NCI-H1694 treated with DMSO at 0.1 percent for 48 hours (cell line): ENCODE results near the gene S1PR1.

Source experiments
- DNase-seq: peaks from one replicate; lab custom pipeline; 2025; lab: John Stamatoyannopoulos, UW

Gene S1PR1

DNA sequence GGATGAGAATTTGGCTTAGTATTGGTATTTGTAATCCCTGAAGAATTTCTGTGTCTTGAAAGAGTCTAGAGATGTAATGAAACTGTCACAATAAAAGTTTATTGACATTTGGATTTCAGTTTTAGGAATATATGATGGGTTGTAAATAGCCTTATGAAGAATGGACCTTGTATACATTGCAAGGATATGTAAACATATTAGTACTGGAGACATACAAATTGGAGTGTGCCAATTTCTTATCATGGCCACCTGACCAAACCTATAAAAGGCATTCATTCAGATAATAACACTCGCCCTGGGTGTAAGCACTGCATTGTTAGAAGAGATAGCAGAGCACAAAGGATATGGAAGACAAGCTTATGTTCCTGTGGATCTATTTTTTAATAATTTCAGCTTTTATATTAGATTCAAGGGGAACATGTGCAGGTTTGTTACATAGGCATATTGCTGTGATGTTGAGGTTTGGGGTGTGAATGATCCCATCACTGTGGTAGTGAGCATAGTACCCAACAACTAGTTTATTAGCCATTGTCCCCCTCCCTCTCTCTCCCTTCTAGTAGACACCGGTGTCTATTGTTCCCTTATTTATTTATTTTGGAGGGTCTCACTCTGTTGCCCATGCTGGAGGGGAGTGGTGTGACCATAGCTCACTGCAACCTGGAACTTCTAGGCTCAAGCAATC, 8.6 kb downstream of the S1PR1 start:
- DNase-seq, result no peak

DNA sequence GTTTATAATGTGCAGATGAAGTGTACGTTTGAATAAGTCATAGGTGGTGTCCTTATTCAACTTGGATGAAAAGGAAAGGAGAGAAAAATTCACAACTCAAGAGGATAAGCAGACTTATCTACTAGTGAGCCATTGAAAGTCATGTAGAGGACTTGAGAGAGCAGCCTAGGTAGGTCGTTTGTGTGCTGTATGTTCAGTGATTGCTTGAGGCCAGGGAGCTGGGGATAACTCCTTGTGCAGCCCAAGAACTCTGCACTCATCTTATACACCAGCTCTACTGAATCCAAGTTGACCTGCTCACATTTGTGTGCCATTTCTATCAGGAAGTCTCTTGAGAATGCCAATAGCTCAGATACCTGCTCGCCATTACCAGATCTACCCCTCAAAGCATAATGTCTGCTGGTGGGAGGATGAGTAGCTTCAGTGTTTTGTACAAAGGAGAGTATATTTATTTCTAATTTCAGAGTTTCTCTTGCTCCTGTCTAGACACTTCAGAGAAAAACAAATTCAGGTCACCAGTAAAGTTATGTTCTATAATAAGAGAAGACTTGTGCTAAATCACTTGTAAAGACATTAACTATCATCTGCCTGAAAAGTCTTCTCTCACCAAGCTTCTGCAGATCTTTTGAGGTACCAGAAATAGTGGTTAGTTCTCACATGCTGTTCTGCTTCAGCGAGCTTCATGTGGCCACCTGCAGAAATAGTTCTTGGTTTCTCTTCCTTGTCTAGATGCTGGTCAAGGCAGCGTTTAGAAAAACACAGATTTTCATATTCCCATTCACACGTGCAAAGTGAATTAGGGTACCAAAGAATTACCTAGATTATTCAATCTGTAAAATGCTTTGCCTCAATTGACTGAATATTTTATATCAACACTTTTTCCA, 10.8 kb downstream of the S1PR1 start:
- DNase-seq, result no peak

DNA sequence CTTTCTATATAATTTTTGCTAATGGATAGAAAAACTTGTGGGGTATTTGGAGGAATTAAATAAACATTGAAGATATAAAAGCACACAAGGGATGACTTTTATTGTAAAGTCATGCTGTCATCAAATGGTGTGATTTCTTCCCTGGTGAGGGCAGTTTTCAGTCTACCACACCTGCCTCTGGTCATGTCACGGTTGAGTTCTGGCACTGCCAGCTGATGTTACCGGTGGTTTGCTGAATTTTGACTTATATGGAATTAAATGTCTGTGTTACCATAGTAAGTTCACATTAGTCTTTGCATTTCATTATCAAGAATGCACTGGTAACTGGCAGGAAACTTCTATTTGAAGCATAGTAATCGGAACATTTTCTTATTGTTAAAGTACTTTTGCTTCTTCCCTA, 13.4 kb downstream of the S1PR1 start:
- no peak for DNase-seq

DNA sequence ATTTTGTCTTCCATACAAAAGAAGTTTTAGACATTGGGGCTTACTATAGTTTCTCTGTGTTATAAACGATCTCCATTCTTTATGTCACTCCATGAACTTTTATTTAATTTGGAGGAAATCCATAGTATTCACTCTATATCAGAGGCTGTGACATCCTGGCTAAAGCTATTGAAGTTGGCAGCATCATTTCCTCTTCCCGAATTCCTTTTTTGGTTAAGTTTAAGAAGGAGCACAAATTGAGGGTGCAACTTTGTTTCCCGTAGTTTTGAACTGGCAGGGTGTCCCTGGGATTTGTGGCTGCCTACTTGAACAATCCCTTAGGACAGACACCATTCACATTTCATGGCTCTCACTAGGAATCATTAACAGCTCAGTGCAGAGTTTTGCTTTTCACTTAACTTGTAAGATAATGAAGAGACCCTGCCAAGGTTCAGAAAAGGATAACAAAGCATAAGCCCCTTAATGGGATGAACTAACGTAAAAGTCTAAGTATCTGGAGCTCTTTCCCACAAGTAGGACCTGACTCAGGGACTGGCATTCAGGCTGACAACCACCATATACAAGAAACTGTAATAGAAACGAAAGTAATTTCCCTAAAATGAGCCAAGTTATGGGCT, 13.9 kb downstream of the S1PR1 start:
- no peak for DNase-seq

DNA sequence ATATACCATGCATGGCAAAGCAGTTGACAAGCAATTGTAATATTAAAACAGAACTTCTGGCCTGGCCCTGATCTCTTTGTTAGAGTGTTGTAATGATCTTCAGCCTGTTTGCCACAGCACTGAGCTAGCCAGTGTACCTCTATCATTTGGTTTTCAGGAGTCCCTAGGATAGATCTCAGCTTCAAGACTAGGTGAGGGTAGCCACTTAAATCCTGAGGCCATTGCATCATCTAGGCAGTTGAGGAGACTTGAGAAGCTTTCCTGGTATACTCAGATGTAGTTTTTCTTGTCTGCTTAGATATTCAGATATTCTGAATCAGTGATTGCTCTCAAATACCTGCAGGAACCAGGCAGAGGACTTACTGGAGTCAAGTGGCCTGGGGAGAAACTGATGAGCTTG, 14.7 kb downstream of the S1PR1 start:
- DNase-seq, result no peak

DNA sequence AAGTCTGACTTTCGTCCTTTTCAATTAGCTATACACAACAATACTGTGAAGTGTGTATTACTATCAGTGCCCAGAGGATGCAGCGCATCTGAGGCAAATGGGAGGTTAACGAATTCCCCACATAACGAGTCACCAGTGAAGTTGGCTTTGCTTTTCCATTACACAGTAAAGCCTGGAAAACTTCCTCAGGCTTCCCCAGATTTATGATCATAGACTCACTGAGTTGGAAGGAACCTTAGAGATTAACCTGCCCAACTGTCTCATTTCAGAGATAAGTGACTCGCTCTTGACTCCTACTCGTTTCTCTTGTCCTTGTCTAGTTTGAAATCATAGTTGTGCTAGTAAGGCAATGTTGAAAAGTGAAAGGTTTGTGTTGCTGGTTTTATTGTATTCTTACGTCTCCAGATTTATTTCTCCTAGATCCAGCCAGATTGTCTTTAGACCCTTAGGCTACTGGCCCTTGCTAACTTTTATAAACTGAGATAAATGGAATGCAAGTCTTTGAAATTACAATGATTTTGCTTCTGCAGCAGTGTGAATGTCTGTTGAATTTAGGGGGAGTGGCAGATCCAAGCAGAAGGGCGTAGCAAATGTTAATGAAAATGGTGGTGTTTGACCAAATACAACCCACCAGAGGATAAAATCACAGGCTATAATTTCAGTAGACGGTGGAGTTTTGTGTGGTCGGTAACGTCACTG, 17.3 kb downstream of the S1PR1 start:
- no peak for DNase-seq

DNA sequence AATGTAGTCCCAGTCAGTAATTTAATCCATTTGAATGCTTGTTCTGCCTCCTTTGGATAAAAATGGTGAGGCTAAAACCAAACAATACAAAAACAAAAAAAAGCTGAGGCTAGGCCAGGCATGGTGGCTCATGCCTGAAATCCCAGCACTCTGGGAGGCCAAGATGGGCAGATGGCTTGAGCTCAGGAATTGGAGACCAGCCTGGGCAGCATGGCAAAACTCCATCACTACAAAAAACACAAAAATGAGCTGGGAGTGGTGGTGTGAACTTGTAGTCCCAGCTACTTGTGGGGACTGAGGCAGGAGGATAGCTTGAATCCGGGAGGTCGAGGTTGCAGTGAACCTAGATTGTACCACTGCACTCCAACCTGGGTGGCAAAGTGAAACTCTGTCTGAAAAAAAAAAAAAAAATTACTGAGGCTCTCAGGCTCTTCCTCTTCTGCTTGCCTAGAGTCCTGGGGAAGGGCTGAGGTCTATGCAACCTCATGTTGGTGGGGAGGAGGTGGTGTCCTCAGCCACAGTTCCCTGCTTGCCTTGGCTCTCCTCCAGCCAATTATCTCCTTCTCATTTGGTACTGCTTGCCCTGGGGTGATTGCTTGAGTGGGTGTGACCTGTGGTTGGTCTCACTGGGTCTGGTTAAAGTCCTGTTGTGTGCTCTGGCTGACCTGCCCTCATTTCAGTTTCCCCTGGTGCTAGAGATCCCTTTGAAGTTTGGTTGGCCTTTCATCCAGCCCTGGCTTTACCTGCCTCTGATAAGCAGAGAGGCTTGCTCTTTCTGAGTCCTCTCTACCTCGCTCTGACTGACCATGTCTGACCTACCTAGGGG, 20.9 kb downstream of the S1PR1 start:
- no peak for DNase-seq

DNA sequence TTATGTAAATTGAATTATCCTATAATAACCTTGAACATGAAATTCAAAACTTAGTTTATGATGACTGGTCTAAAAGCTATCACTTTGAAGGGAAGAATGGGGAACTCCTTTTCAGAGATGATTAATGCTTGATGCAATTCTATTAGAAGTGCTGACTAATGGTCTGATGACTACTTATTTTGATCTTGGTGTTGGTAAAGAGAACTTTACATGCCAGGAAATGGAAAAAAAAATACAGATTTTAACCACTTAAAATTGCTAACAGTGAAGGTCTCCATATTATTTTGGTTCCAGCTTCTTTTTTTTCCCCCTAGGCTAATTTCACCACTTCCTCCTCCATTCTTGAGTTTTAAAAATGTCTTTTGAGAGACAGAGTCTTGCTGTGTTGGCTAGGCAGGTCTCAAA, 22.9 kb downstream of the S1PR1 start:
- DNase-seq, result no peak

DNA sequence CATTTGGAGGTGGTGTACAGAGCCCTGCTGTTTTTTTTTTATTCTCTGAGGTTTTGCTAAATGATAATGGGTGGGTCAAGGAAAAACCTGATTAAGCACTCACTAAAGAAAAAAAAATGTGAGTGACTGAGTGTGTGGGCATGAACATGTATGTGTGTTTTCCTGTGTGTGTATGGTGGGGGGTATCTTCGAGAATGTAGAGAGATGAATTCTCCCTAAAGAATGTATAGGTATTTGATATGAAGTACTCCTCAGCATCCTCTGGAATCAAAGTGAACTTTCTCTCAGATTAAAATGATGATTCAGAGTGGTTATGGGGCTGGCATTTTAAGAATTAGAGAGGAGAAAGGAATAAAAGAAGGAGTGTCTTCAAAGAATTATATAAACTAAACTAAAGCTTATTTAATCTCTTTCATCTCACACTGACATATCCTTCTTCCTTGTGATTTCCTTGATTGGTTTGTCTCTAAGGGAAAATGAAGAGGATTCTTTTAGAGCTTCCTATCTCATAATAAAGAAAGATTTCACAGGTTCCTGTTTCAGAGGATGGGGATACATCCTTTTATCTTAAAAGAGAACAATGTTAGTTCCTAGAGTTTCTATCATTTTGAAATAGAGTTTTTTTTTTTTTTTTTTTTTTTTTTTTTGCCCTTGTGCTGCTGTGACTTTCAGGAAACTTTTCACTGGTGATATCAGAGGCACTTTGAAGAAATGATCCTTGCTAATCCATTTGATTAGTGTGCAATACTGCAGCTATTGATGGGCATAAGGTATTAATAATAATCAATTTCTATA, 23.9 kb downstream of the S1PR1 start:
- DNase-seq, result no peak

DNA sequence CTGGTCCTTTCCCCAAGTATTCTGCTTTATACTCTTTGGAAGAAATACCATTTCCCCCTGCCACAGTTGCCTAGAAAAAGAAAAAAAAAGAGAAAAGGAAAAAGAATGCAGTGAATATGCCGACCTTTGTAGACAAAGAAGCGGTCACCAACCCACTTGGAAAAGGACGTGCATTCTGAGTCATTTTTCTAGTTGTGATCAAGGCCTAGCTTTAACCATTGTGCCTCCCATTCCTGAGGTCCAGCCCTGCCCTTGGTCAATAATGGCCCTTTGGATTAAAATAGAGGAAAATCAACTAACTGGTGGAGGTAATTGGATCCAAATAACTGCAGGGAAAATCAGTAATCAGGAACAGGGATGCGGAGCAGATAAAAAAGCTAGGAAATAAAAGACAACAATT, 24.8 kb downstream of the S1PR1 start:
- DNase-seq, result no peak

DNA sequence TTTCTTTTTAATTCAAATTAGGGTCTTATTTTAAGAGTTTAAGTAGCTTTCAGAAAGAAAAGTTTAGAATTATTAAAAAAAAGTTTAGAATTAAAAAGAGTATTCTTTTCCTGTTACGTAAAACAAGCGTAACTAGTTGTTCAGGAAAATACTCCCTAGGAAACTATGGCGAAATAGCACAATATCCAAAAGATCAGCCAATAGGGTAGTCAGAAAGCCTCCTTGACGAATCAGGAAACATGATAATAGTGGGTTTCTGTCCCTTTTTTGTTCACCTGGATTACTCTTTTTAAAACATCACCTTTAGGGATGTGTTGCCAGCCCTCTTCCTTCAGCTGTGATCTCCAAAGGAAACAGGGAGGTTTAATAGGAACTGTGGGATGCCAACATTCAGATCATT, 25.2 kb downstream of the S1PR1 start:
- DNase-seq, result no peak

DNA sequence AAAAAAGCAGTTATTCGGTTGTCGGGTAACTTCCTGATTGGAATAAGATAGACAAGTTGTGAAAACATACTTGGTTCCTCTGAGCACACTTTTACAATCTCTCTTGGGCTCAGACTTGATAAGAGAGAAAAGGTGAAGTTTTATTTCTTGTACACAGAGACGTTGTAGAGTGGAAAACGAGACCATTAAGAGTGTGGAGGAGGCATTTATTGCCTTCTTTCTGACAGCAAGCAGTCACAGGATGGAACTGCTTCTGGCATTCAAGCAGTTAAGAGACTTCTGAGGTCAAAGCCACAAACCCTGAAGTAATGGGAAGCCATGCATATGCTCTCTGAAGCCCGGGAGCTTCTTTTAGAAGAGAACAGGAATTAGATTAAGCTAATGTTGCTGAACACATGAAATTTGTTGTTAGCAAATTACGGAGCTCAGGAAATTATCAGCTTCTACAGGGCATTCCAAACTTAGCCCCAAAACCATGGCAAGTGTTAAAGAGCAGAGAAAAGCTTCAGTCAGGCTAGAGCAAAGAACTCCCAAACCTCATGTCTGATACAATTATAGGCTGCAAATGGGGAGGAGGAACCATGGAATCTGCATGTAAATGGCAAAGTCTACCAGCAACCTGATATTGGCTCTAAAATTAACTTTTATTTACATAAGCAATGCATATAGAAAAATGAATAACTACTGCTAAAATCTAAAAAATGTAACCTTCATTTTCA, 26.0 kb downstream of the S1PR1 start:
- no peak for DNase-seq

DNA sequence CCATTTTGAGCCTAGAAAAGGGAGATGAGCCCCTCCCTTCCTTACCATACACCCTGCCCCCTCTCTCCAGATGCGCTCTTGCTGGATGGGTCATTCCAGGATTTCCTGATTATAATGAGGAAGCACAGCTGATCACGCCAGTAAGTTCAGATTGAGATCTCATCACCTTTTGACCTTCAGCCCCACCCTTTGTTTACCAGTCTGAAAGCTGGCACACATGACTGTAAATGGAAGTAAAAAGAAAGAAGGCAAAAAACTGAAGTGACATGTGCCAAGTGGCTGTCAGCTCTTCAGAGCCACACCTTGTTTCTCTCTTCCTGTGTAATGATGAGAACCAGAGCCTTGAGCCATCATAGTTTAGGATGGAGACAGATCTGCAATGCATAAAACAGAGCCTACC, 27.9 kb downstream of the S1PR1 start:
- DNase-seq, result no peak

DNA sequence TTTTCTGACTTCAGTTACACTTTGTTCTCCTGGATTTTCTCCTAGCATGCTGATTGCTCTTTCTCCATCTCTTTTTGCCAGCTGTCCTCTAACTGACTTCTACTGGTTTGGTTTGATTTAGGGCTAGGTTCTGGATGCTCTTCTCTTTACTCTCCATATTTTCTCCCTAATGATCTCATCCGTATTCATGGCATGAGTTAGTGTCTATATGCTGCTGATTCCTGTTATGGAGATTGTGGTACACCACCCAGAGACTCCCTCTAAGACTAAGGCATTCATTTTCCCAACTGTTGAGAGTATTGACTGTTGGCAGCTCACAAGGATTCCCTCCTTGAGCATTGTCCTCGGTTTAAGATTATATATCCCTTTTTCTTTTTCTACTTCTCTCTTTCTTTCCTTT, 28.9 kb downstream of the S1PR1 start:
- no peak for DNase-seq

DNA sequence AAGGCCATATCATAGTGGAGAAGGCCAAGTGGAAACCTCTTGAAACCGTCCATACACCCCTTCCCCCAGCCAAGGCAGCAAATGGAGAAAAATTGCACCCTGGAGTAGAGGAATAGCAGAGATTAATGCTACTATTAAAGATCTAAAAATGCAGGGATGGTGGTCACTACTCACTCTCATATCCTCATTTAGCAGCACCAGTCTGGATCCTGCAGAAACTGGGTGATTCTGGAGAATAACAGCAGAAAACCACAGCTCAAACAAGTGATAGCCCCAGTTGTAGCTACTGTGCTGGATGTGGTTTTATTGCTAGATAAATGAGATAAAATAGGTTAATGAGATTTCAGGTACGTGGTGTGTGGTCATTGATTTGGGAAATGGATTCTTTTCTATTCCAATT, 30.3 kb downstream of the S1PR1 start:
- DNase-seq, result no peak

DNA sequence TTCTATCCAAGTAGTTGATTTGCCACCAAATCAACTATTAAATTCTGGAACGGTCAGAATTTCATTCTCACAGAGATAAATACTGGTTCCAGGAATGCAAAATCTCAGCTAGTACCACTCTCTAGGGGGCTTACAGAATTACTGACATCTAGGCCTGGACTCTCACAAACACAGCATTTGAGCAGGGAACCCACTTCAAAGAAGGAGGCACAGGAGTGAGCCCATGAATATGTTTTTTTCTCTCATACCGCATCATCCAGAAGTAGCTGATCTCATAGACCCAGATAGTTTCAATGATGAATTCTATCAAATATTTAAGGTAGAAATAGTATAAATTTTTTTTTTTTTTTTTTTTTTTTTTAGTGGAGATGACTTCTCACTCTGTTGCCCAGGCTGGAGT, 32.1 kb downstream of the S1PR1 start:
- DNase-seq, result no peak

DNA sequence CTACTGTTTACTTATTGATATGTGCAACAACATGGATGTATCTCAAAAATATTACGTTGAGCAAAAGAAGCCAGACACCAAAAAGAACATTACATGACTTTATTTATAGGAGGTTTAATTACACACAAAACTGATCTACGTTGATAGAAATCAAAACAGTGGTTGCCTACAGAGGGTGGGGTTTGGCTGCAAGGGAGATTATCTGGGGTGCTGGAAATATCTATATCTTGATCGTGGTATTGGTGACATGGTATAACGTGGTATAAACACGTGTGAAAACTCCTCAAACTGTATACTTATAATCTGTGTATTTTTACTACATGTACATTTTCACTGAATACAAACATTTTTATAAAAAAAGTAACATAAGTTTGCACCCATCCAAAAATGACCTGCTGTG, 38.9 kb downstream of the S1PR1 start:
- no peak for DNase-seq

DNA sequence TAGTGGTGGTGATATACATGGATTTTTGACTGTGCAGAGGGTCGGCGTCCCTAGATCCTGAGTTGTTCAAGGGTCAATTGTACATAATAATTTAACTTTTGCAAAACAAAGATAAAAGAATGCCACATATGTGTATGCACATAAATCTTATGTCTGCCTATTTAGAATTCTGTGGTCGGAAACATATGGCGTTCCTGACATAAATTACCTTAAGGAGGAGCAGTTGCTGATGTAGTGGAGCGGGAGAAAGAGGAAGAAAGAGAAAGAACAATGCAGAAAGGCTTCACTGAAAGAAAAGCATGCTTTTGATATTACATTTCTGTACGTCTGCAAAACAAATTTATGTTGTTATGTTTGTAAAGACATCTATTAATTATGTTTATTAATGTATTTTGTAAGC, 40.0 kb downstream of the S1PR1 start:
- DNase-seq, result no peak

DNA sequence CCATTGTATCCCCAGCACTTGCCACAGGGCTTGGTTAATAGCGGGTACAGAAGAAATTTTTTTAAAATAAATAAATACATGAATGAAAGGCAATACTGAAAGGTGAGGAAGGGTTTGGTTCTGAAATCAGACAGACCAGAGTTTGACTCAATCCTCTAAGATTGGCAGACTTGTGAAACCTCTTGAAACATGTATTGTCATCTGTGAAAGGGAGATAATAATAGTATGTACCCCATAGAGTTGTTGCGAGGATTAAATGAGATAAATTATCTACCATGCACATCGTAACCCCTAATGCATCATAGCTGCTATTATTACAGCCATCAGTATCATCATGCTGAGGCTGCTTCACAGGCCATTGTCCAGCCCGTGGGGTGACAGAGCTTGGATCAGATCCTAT, 41.4 kb downstream of the S1PR1 start:
- DNase-seq, result no peak

DNA sequence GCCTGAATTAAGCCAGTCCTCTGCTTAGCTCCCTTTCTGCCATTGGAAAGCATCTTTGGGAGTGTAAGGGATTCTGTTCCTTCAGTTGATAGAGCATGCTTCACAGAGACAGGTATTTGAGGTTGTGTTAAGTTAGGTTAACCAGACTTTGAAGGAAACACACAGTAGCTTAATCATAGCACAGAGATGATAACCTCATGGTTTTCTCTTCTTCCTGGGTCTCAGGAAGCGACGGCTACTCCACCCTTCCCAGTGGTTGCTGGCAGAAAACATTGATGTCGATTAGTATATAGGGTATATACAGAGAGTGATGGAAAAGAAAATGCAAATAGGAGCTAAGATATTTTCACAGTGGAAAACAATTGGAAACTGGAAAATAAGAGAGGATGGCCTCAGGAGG, 42.0 kb downstream of the S1PR1 start:
- no peak for DNase-seq
